ENCODE results near the gene LACRT.

GRCh38 chr12:54593135-54593534, 41.6 kb downstream of the LACRT start:
- TF ChIP-seq, protein P1, sequence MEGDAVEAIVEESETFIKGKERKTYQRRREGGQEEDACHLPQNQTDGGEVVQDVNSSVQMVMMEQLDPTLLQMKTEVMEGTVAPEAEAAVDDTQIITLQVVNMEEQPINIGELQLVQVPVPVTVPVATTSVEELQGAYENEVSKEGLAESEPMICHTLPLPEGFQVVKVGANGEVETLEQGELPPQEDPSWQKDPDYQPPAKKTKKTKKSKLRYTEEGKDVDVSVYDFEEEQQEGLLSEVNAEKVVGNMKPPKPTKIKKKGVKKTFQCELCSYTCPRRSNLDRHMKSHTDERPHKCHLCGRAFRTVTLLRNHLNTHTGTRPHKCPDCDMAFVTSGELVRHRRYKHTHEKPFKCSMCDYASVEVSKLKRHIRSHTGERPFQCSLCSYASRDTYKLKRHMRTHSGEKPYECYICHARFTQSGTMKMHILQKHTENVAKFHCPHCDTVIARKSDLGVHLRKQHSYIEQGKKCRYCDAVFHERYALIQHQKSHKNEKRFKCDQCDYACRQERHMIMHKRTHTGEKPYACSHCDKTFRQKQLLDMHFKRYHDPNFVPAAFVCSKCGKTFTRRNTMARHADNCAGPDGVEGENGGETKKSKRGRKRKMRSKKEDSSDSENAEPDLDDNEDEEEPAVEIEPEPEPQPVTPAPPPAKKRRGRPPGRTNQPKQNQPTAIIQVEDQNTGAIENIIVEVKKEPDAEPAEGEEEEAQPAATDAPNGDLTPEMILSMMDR (IDR thresholded peaks at IDR 0.05; ENCODE audit: poor library complexity), result no peak
- TF ChIP-seq EZH2phosphoT487 (IDR thresholded peaks at IDR 0.05; ENCODE audit: low read depth, severe bottlenecking, unreplicated experiment) (no peak), EZH2 (IDR thresholded peaks at IDR 0.05; ENCODE audit: borderline replicate concordance) (no peak)
